Cardiac muscle cell (in vitro differentiated cells and primary cell): ENCODE measurements around the gene VAX1. TPM values are rescaled to one million over a fixed set of nuclear protein-coding genes. Genes with fewer than 3 reads are reported as not detected.
A peak's percentile ranks its signal among the peaks of the same experiment; 100 is the strongest.

Experiments
- DNase-seq, 2 donors: peaks; one replicate each; pipeline versions ENCODE4 v3.0.0 to v3.0.0-alpha.2; 2010 to 2017; ENCODE audit warnings: low read depth in 1 of 2, low spot score in 1 of 2
- H3K27ac ChIP-seq: fragments of 200-600 bp; sonication (generic); 2 replicates; pipeline ENCODE4 v1.5.1; 2016
- H3K27me3 ChIP-seq: fragments of 200-600 bp; sonication (generic); 2 replicates; pipeline ENCODE4 v1.6.0; 2016; ENCODE audit warnings: control low read depth
- H3K36me3 ChIP-seq: fragments of 200-600 bp; sonication (generic); 2 replicates; pipeline ENCODE4 v1.5.1; 2016; ENCODE audit warnings: control low read depth
- H3K4me1 ChIP-seq: fragments of 200-600 bp; sonication (generic); 2 replicates; pipeline ENCODE4 v1.8.1; 2017; ENCODE audit warnings: low read depth, mild to moderate bottlenecking, mixed run types
- H3K4me3 ChIP-seq: fragments of 200-600 bp; sonication (generic); 2 replicates; pipeline ENCODE4 v1.5.1; 2016; ENCODE audit warnings: mild to moderate bottlenecking
- H3K9me3 ChIP-seq: fragments of 200-600 bp; sonication (generic); 2 replicates; pipeline ENCODE4 v1.5.1; 2017; ENCODE audit warnings: low read depth, mild to moderate bottlenecking, control low read depth
- CTCF ChIP-seq: IDR thresholded peaks from 2 replicates; pipeline ENCODE4 v1.5.1; 2012; ENCODE audit warnings: low read depth, mild to moderate bottlenecking, low read length
- polyA plus RNA-seq: library from polyadenylated mRNA; unstranded; fragments of >200 nt; fragmentation: Nextera tagmentation; extraction: Ambion mirVana; gene quantifications from 2 replicates; pipeline ENCODE4 v1.2.1, GENCODE V29; 2016
- total RNA-seq: library from RNA; depleted of rRNA; stranded (reverse); fragments of >200 nt; gene quantifications from 2 replicates; pipeline ENCODE4 v1.2.3, GENCODE V29; 2016

Gene VAX1
- total and polyA plus RNA-seq, 2 experiments from 2014 or later = not detected

- Histone ChIP-seq H3K9me3 (no peaks in the 10 kb centered on the region), H3K36me3 (no peaks in the 10 kb centered on the region), H3K27ac (no peak overlapping the region), H3K4me3 (no peak overlapping the region), H3K4me1 (peaks cover 20% of the 10 kb centered on the region), H3K27me3 (peaks cover 100% of the 10 kb centered on the region)
- no peak for DNase-seq
- no peak for TF ChIP-seq CTCF
Measured at GRCh38 chr10:117135480-117136140, 2.5 kb downstream of the VAX1 start.

DNA sequence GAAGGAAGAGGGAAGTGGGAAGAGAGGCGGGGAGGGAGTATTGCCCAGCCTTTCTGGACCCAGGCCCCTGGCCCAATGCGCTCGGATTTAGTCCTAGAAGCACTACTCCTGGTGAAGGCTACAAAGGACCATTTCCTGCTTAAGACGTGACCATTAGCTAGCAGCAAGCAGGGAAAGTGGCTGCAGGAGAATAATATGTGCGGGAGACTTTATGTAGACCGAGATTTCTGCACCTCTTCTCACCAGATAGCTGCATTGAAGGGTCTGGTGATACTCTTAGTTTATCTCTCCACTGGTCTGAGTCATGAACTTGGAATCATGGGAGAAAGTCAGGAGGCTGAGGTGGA lies 3.1 kb downstream of the VAX1 start:
- no peak for TF ChIP-seq CTCF
- Histone ChIP-seq H3K27me3 (peaks cover 100% of the 10 kb centered on the region), H3K4me3 (no peak overlapping the region), H3K4me1 (peaks cover 20% of the 10 kb centered on the region), H3K36me3 (no peaks in the 10 kb centered on the region), H3K27ac (no peak overlapping the region), H3K9me3 (no peaks in the 10 kb centered on the region)
- no peak for DNase-seq

DNA sequence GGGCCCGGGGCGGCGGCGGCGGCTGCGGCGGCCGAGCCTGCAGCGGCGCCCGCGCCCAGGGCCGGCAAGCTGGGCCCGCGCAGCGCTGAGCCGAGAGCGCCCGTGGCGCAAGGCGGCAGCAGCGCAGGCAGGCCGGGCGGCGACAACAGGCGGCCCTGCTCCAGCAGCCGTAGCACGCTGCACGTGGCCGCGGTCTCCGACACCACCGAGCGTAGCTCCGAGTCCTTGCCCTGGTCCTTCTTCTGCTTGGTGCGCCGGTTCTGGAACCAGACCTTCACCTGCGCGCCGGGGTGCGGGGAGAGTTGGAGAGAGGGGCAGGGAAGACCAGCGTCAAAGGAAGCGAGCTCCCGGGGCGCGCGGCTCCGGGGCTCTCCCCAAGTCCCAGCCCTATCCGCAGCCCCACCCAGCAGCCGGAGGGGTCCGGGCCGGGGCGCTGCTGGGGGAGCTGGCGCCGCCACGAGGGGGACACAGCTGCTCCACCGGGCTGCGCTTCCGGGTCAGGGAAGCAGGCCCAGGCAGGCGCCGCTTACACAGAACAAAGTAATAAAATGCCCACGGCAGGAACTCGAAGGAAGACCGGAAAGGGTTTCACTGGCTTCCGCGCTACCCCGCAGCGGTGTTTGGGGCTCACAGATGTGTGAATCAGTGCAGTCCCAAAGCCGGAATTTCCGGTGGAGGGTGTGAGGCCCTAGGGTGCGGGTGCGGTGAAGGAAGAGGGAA lies 3.6 kb downstream of the VAX1 start:
- no peak for TF ChIP-seq CTCF
- H3K27ac ChIP-seq = no peak overlapping the region
- peak overlapping the region; percentile 27 for H3K4me3 ChIP-seq
- H3K4me1 ChIP-seq = peaks cover 20% of the 10 kb centered on the region
- H3K27me3 ChIP-seq = peaks cover 100% of the 10 kb centered on the region
- peak in 1 of 2 donors; percentile 69 for DNase-seq
- no peaks in the 10 kb centered on the region for H3K36me3 ChIP-seq
- H3K9me3 ChIP-seq = no peaks in the 10 kb centered on the region

DNA sequence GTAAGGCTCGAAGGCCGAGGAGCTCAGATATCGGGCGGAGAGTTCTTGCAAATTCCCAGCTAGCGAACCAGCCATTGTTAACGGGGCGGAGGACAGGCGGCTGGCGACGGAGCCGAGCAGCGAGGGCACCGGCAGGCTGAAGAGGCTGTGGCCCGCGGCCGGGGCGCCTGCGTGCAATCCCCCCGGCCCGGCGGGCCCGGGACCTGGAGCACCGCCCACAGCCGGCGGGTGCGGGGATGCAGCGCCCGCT lies 4.1 kb downstream of the VAX1 start:
- peak overlapping the region; percentile 24 for H3K4me3 ChIP-seq
- H3K27me3 ChIP-seq = peaks cover 100% of the 10 kb centered on the region
- no peak for TF ChIP-seq CTCF
- H3K9me3 ChIP-seq = no peaks in the 10 kb centered on the region
- peaks cover 20% of the 10 kb centered on the region for H3K4me1 ChIP-seq
- DNase-seq = no peak
- no peaks in the 10 kb centered on the region for H3K36me3 ChIP-seq
- no peak overlapping the region for H3K27ac ChIP-seq

DNA sequence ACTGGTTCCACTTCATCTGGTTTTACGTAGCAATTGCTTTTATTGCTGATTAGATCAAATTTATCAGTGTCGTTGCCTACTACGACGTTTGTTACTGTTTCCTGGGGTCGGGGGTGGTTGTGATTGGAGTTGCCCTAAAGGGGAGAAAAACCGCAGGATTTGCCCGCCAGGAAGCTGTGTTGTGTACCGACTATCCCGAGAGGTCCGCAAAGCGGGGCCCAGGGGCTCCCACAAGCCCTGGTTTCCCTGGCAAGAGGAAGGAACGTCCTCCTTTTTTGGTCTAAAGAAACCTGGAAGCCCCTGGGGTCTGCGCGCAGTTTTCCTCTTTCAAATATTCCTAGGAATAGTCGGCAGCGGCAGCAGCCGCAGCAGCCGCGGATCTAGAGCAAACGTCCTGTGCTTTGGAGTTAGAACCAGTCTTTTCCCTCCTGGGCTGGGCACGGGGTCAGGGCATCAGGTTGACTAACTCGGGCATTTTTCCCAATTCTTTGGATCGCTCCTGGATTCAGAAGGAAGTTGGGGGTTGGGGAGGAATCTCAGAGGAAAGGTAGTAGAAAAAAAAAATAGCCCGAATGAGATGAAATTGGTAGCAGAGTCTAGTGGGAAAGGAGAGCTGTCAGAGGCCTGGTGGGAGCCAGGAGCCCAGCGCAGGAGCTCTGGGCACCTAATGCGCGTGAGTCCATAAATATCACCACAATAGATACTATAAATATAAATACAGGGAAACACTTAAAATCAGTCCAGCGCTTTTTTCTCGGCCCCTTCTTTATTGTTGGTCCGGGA lies 4.6 kb downstream of the VAX1 start:
- peak overlapping the region; percentile 24 for H3K4me3 ChIP-seq

More for the DNA sequence above, 4.6 kb downstream of the VAX1 start:
- H3K4me1 ChIP-seq = peaks cover 20% of the 10 kb centered on the region
- H3K27me3 ChIP-seq = peaks cover 100% of the 10 kb centered on the region
- TF ChIP-seq CTCF = no peak
- H3K27ac ChIP-seq = no peak overlapping the region
- DNase-seq = peak in 1 of 2 donors; percentile 35
- no peaks in the 10 kb centered on the region for H3K9me3 ChIP-seq
- H3K36me3 ChIP-seq = no peaks in the 10 kb centered on the region
